ENCODE results near the gene ANGPTL4. TPM values are rescaled to one million over a fixed set of nuclear protein-coding genes. Genes with fewer than 3 reads are reported as not detected.

Gene ANGPTL4
- total and polyA plus RNA-seq, 2 of the 13 experiments (the other 11 are each of a cell fraction or from before 2014, with no cell fraction given) = 0.80 to 21.7 TPM

DNA sequence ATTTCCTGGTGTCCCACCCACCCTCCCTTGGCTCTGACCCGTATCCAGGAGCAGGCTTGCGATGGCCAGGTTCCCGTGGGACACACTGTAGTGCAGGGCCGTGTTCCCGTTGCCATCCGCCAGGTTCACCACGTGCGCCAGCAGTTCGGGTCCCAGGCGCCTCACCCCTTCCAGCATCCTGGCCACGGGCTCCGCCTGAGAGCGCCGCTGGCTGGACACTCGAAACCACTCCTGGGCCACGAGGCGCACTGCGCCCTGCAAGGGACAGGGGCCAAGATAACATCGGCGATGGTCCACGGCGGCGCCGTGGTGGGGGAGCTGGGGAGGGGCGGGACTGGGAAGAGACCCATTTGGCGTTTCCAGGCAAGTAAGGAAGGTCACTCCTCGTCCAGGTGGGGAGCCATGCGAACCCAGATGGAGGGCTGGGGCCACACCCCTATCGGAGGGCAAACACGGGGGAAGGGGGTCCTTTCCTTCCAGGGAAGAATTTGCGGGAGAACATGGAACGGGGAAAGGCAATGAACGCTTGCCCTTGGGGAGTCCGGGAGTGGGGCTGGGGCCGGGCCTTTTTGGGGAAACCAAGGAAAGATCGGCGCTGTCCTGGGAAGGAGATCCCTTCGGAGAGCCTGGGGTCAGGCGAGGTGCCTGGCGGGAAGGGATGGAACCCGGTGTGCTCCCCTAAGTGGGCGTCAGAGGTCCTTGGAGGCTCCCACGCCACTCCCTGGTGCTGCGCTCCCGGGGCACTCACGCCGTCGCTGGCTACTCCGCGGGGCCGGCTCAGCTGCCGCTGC lies 30.8 kb upstream of the ANGPTL4 start (continued):
- no peak for TF ChIP-seq THRA (CRISPR knock-in tag; IDR thresholded peaks at IDR 0.05; ENCODE audit: borderline replicate concordance)
- TF ChIP-seq GABPA (IDR thresholded peaks at IDR 0.05; ENCODE audit: low read depth, low read length) = no peak
- TF ChIP-seq GABPA (CRISPR knock-in tag; IDR thresholded peaks at IDR 0.05; ENCODE audit: low read depth) = no peak
- TF ChIP-seq ZNF800 (CRISPR knock-in tag; IDR thresholded peaks at IDR 0.05) = peak; percentile 76; the same call in 1 of the 2 replicates
- TF ChIP-seq, protein P1, sequence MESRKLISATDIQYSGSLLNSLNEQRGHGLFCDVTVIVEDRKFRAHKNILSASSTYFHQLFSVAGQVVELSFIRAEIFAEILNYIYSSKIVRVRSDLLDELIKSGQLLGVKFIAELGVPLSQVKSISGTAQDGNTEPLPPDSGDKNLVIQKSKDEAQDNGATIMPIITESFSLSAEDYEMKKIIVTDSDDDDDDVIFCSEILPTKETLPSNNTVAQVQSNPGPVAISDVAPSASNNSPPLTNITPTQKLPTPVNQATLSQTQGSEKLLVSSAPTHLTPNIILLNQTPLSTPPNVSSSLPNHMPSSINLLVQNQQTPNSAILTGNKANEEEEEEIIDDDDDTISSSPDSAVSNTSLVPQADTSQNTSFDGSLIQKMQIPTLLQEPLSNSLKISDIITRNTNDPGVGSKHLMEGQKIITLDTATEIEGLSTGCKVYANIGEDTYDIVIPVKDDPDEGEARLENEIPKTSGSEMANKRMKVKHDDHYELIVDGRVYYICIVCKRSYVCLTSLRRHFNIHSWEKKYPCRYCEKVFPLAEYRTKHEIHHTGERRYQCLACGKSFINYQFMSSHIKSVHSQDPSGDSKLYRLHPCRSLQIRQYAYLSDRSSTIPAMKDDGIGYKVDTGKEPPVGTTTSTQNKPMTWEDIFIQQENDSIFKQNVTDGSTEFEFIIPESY (CRISPR knock-in tag; IDR thresholded peaks at IDR 0.05) = peak; percentile 57; the same call in 1 of the 2 replicates
- TF ChIP-seq HMGXB3 (CRISPR knock-in tag; IDR thresholded peaks at IDR 0.05; ENCODE audit: borderline replicate concordance) = no peak
- TF ChIP-seq KDM2A (CRISPR knock-in tag; IDR thresholded peaks at IDR 0.05; ENCODE audit: borderline replicate concordance, low read depth) = 0 out of 2 replicates have a peak, but pooled peaks have one; percentile 16
- TF ChIP-seq SALL2 (CRISPR knock-in tag; IDR thresholded peaks at IDR 0.05) = no peak
- TF ChIP-seq HHEX (CRISPR knock-in tag; IDR thresholded peaks at IDR 0.05) = no peak
- peak; percentile 46; the same call in 1 of the 2 replicates for TF ChIP-seq EZH2 (conservative IDR thresholded peaks at IDR 0.05; ENCODE audit: low read depth, low read length)
- TF ChIP-seq ZNF296 (CRISPR knock-in tag; conservative IDR thresholded peaks at IDR 0.05) = no peak
- no peak for TF ChIP-seq ATRX (CRISPR knock-in tag; IDR thresholded peaks at IDR 0.05; ENCODE audit: borderline replicate concordance)
- TF ChIP-seq NR2F1 (CRISPR knock-in tag; IDR thresholded peaks at IDR 0.05) = no peak
